Upper lobe of left lung (tissue), 6 donors: Measurements from ENCODE around the gene REP15. TPM values are rescaled to one million over a fixed set of nuclear protein-coding genes. Genes with fewer than 3 reads are reported as not detected.
"Not testable (repeated sequence)": the region's sequence is repeated elsewhere in the genome, so short reads cannot be mapped to it uniquely, and the experiment has no call there.

ENCODE experiments used
- ATAC-seq, 2 donors: fragments of 200-7000 bp; cut with Tn5 transposase; one replicate each; pipeline ENCODE4 v1.9.1; 2022; ENCODE audit warnings: mild to moderate bottlenecking in 2 of 2, moderate library complexity in 2 of 2; ENCODE audit not compliant: low FRiP score in 2 of 2
- DNase-seq, 2 donors: peaks; one replicate each; pipeline ENCODE4 v3.0.0-alpha.2; 2019 to 2020
- H3K27ac ChIP-seq, 4 donors: fragments of 200-600 bp; sonication (generic); one replicate each; pipeline ENCODE4 v1.5.1; 2016 to 2019
- H3K27me3 ChIP-seq, 4 donors: fragments of 200-600 bp; sonication (generic); one replicate each; pipeline ENCODE4 v1.5.1; 2017 to 2019
- H3K36me3 ChIP-seq, 4 donors: fragments of 200-600 bp; sonication (generic); one replicate each; pipeline ENCODE4 v1.5.1; 2016 to 2019
- H3K4me1 ChIP-seq, 4 donors: fragments of 200-600 bp; sonication (generic); one replicate each; pipeline ENCODE4 v1.5.1; 2018 to 2019
- H3K4me3 ChIP-seq, 4 donors: fragments of 200-600 bp; sonication (generic); one replicate each; pipeline ENCODE4 v1.5.1; 2017 to 2019; ENCODE audit warnings: mild to moderate bottlenecking in 2 of 4, moderate library complexity in 1 of 4
- H3K9me3 ChIP-seq, 4 donors: fragments of 200-600 bp; sonication (generic); one replicate each; pipeline ENCODE4 v1.5.1; 2018 to 2019
- EP300 ChIP-seq, 4 donors: sonication (generic); formaldehyde crosslinking; IDR thresholded peaks; one replicate each; pipeline ENCODE4 v1.5.1; 2017; ENCODE audit warnings: antibody characterized with exemption in 4 of 4, control low read depth in 2 of 4
- POLR2A ChIP-seq, 4 donors: fragments of 450-650 bp; IDR thresholded peaks; one replicate each; pipeline ENCODE4 v1.5.1; 2016 to 2017; ENCODE audit warnings: antibody characterized with exemption in 4 of 4, mild to moderate bottlenecking in 2 of 4
- POLR2AphosphoS5 ChIP-seq, 2 donors: sonication (generic); formaldehyde crosslinking; IDR thresholded peaks; one replicate each; pipeline ENCODE4 v1.5.1; 2017; ENCODE audit warnings: antibody characterized with exemption in 2 of 2
- WGBS, 2 donors: methylation state at CpG; one replicate each; pipeline ENCODE4 v1.1.5; 2017 to 2018; 5-methylcytosine and 5-hydroxymethylcytosine counted together
- total RNA-seq, 6 donors: library from RNA; depleted of rRNA in 4 of 6; stranded (reverse); fragments of >200 nt in 4 of 6; gene quantifications; one replicate each; pipeline versions ENCODE4 v1.1.0 to v1.2.1, GENCODE V29; 2016 to 2021
- TF ChIP-seq, protein P1 (sequence below), 6 experiments: fragments of 450-650 bp in 4 of 6; fragments of 200-600 bp in 2 of 6; sonication (generic) in 2 of 6; IDR thresholded peaks; one replicate each; pipeline ENCODE4 v1.5.1; 2016 to 2019; ENCODE audit warnings: antibody characterized with exemption in 6 of 6
- donor health status: DM: no; HTN: no; CAD: no; lungs with moderate emphysema.
- donor health status: DM: no; HTN: yes; CAD: no; lungs with severe emphysema.

Gene REP15
- total RNA-seq, 6 donors from 2014 or later, result 1.1 to 4.4 (median 3.2) TPM

DNA sequence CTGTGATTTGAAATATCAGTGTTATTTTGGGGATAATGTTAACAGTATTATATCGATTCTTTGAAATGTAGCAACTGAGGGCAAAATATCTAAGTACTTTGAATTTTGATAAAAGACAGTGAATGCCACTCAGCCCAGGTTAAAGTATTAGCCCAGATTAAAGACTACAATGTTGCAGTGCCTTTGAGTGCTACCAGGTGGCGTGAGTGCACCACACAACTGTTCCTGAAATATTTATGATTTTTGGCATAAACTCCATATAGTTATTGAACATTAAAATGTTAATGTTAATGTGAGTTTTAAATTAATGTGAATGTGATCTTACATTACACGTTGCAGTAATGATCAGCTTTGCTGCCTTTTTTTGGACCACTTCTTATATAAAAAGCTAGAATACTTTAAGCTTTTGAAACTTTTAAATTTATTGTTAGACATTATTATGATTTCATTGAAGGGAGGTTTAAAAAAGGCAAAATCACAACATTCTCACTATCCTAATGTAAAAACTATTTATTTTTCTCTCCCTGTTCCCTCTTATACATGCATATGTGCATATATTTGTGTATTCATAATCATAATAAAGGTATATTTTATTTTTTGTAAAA lies 36.9 kb downstream of the REP15 start:
- peak in 1 of 2 donors; percentile 70 for ATAC-seq
- Histone ChIP-seq H3K27ac (no peak overlapping the region), H3K9me3 (no peaks in the 10 kb centered on the region), H3K4me1 (no peaks in the 10 kb centered on the region), H3K36me3 (peaks cover 0 to 43% (median 5%) of the 10 kb centered on the region in 4 donors), H3K27me3 (no peaks in the 10 kb centered on the region), H3K4me3 (no peak overlapping the region)
- no peak for TF ChIP-seq POLR2A (IDR thresholded peaks at IDR 0.05)
- TF ChIP-seq, protein P1, sequence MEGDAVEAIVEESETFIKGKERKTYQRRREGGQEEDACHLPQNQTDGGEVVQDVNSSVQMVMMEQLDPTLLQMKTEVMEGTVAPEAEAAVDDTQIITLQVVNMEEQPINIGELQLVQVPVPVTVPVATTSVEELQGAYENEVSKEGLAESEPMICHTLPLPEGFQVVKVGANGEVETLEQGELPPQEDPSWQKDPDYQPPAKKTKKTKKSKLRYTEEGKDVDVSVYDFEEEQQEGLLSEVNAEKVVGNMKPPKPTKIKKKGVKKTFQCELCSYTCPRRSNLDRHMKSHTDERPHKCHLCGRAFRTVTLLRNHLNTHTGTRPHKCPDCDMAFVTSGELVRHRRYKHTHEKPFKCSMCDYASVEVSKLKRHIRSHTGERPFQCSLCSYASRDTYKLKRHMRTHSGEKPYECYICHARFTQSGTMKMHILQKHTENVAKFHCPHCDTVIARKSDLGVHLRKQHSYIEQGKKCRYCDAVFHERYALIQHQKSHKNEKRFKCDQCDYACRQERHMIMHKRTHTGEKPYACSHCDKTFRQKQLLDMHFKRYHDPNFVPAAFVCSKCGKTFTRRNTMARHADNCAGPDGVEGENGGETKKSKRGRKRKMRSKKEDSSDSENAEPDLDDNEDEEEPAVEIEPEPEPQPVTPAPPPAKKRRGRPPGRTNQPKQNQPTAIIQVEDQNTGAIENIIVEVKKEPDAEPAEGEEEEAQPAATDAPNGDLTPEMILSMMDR (IDR thresholded peaks at IDR 0.05), result peak; percentile 37 to 77 (median 68)
- 54 to 64% methylated on average over 3 of the region's 3 CpGs for WGBS, 2 donors
- no peak for DNase-seq

DNA sequence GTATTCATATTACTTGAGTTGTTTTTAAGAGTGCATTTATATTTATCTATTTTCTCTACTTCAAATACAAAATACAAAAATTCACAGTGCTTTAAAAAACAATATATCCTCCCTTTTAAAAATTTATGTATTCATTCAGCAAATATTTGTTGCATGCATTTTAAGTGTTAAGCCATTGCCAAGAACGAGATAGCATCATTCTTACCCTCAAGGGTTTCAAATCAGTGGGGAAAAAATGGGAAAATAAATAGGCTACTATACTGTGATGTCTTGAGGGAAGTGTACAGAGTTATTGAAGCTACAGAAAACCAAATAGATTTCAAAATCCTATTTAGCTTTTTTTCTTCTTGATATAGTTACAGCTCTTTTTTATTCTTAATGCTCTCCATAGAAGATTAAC lies 37.5 kb downstream of the REP15 start:
- no peak for ATAC-seq
- Histone ChIP-seq H3K27ac (no peak overlapping the region), H3K27me3 (no peaks in the 10 kb centered on the region), H3K4me1 (no peaks in the 10 kb centered on the region), H3K36me3 (peaks cover 0 to 48% (median 6%) of the 10 kb centered on the region in 4 donors), H3K4me3 (no peak overlapping the region), H3K9me3 (no peaks in the 10 kb centered on the region)
- TF ChIP-seq POLR2AphosphoS5 (IDR thresholded peaks at IDR 0.05) (no peak), POLR2A (IDR thresholded peaks at IDR 0.05) (no peak), EP300 (IDR thresholded peaks at IDR 0.05) (no peak)
- TF ChIP-seq, protein P1 (IDR thresholded peaks at IDR 0.05), result no peak
- 79 to 88% methylated on average over 1 of the region's 1 CpG for WGBS, 2 donors
- DNase-seq, result no peak

DNA sequence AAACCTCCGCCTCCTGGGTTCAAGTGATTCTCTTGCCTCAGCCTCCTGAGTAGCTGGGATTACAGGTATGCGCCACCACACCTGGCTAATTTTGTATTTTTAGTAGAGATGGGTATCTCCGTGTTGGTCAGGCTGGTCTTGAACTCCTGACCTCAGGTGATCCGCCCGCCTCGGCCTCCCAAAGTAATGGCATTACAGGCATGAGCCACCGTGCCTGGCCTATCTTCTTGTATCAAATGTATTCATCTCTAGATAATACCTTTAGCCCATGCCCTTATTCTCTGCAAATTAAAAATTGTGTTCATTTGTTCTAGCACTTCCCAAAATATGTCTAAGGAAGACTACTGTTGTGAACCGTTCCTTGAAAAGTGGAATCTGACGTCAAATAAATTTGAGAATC lies 38.1 kb downstream of the REP15 start:
- DNase-seq, result not testable (repeated sequence)

DNA sequence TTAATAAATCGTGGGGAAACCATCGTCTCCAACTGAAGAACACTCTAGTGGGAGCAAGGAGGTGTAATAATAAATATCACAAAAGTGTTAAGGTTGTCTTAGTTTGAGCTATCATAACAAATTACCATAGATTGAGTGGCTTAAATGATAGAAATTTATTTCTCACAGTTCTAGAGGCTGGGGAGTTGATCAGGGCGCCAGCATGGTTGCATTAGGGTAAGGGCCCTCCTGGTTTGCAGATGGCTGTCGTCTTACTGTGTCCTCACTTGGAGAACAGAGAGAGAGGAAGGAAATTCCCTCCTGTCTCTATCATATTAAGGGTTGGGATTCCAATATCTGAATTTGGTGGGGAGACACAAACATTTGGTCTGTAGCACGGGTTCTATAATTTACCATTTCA lies 47.4 kb downstream of the REP15 start:
- Histone ChIP-seq H3K4me3 (no peak overlapping the region), H3K36me3 (peaks cover 0 to 54% (median 11%) of the 10 kb centered on the region in 4 donors), H3K9me3 (no peaks in the 10 kb centered on the region), H3K4me1 (peaks cover 0 to 12% (median 0%) of the 10 kb centered on the region in 4 donors), H3K27me3 (no peaks in the 10 kb centered on the region), H3K27ac (no peak overlapping the region)
- WGBS, 2 donors, result 96% methylated on average over 5 of the region's 5 CpGs
- ATAC-seq (no peak), DNase-seq (no peak)
- TF ChIP-seq POLR2AphosphoS5 (IDR thresholded peaks at IDR 0.05), result no peak

More for the DNA sequence above, 38.1 kb downstream of the REP15 start:
- H3K27ac ChIP-seq, H3K4me1 ChIP-seq, H3K27me3 ChIP-seq, ATAC-seq, H3K9me3 ChIP-seq, H3K4me3 ChIP-seq: not testable (repeated sequence)
- peaks cover 0 to 53% (median 8%) of the 10 kb centered on the region in 4 donors for H3K36me3 ChIP-seq
- 93 to 95% methylated on average over 9 of the region's 9 CpGs for WGBS, 2 donors

DNA sequence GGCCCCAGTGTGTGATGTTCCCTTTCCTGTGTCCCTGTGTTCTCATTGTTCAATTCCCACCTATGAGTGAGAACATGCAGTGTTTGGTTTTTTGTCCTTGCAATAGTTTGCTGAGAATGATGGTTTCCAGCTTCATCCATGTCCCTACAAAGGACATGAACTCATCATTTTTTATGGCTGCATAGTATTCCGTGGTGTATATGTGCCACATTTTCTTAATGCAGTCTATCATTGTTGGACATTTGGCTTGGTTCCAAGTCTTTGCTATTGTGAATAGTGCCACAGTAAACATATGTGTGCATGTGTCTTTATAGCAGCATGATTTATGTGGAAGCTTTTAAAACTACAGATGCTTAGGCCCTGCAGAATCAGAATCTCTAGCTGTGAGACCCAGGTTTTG lies 49.5 kb downstream of the REP15 start:
- not testable (repeated sequence) for H3K27me3 ChIP-seq, DNase-seq, ATAC-seq, H3K27ac ChIP-seq, H3K9me3 ChIP-seq, H3K4me3 ChIP-seq
- H3K4me1 ChIP-seq, result peaks cover 0 to 12% (median 0%) of the 10 kb centered on the region in 4 donors
- peaks cover 0 to 33% (median 7%) of the 10 kb centered on the region in 4 donors for H3K36me3 ChIP-seq
- WGBS, 2 donors, result 100% methylated on average over 1 of the region's 1 CpG; no CpG with 5 or more reads in 1 of the 2 donors

Other genes starting within 250 kb of the REP15 start
- gene SMCO2, start 249.7 kb upstream of the REP15 start, total RNA-seq, result under 1 TPM in 2 of 6 donors, not detected in 4; 0.27 to 0.34 TPM
- gene PPFIBP1, start 172.2 kb upstream of the REP15 start, total RNA-seq, result 100 to 1,000 TPM in 3 of 6 donors, 10 to 100 TPM in 3; 67.5 to 129 (median 101) TPM
- gene MRPS35, start 14.4 kb downstream of the REP15 start, total RNA-seq, result 10 to 100 TPM in 5 of 6 donors, 1 to 10 TPM in 1; 9.4 to 36.7 (median 31.2) TPM
- gene KLHL42, start 83.8 kb downstream of the REP15 start, total RNA-seq, result 10 to 100 TPM; 18.5 to 46.1 (median 22.6) TPM
- gene MANSC4, start 83.8 kb downstream of the REP15 start, total RNA-seq, result not detected